ENCODE results near the gene SLC5A9.
"Not testable (repeated sequence)": the region's sequence is repeated elsewhere in the genome, so short reads cannot be mapped to it uniquely, and the experiment has no call there.

Gene SLC5A9

DNA sequence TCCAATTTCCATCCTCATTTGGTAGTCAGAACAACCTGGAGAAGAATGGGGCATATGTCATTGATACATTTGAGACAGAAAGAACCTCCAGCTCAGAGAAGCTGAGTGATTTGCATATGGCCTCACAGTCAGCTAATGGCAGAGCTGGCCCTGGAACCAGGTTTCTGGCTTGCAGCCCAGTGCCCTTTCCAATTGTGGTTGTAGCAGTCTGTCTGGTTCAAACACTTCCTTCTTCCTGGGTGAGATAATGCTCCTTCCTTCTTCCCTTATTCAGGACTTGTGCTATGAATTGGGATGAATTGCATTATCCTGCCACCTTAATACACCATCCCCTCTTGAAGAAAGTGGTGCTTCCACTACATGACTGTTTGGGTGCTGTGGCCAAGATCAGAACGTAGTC is 24.2 kb downstream of the SLC5A9 start:
- peak; percentile 6 for DNase-seq

DNA sequence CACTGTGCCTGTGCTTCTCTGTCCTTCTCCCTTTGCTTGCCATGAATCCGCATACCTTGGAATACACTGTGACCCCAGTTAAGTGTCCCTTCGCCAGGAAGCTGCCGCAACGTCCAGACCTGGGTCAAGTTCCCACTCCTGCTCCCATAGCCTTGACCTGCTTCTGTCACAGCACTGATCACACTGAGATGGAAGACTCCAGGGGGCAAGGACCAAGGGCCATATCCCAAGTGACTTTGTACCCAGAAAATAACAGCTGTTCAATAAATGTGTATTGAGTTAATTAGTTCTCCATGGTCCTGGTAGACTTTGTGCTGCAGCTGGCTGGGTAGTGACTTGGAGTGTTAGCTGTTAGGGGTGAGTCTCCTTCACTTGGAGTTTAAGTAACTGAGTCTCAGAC is 25.8 kb downstream of the SLC5A9 start:
- DNase-seq = no peak

DNA sequence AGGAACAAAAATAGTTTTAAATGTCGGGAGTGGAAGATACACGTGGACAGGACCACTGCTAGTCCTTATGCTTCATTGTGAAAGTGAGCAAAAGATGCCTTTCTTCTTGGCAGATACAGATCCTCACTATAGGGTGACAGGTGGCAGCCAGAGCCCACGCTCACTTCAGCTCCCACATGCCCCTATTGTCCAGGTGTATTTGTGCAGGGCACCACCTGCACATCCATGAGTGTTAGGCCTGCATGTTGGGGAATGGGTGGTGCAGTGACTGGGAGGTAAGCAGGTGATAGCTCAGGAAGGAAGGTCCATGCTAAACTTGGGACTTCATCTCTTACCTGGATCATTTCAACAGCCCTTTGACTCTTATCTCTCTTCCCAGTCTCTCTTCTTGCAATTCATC is 27.4 kb downstream of the SLC5A9 start:
- DNase-seq = peak; percentile 12

GRCh38 chr1:48250572-48250971 is 28.1 kb downstream of the SLC5A9 start:
- no peak for DNase-seq

GRCh38 chr1:48251323-48251722 is 28.8 kb downstream of the SLC5A9 start:
- no peak for DNase-seq

GRCh38 chr1:48251821-48252220 is 29.3 kb downstream of the SLC5A9 start:
- no peak for DNase-seq

DNA sequence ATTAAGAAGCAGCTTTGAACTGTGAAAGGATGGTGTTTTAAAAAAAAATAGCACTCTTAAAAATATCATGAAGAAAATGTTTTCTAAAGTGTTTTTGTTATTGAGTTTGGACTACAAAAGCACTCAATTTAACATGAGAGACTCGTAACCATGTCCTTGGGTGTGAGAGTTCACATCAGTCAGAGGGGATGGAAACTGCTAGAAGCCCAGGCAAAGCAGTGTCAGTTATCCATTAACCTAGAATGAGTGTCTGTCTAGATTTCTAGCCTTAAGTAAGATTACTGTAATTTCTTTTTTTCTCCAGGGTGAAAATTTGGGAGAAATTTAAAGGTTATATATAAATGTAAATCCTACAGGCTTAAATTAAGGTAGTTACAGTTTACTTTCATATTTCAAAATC is 31.7 kb downstream of the SLC5A9 start:
- no peak for DNase-seq

- no peak for DNase-seq
These were observed 35.6 kb downstream of the SLC5A9 start for GRCh38 chr1:48258106-48258505.

DNA sequence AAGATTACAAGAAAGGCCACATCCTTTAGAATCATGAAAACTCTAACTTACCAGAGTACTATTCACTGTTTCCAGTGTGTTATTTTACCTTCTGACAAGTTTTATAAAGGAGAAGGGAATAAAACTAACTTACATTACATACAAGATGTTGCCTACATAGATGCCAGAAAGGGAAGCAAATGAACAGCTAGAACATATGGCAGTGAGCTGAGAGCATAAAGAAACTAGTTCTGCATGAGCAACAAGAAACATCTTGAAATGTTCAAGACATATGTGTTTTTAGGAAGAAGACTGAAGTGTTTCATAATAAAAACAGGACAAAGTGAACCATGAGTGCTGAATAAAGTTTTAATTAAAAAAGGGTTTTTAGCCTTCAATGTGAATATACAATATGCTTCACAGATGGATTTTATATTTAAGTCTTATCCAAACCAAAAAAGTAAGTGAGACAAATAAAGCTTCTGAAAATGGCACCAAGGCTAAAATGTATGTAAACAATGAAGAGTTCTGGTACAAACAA is 39.4 kb downstream of the SLC5A9 start:
- no peak for DNase-seq

DNA sequence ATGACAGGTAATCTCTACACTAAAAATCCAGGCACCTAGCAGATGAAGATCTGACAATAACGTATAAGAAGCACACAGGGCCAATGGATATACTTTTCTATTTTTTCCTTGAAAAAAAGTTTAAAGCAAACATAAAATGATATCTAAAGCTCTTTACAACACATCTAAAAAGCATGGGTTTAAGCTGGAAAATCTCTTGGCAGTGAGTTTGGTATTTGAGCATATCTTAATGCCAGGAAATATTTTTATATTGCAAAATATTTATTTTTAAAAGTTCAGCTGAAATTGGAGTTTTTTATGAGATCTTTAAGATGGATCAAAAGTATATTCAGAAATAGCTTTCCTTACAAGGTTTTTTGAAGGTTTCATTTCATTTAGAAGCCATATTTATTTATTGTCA is 40.5 kb downstream of the SLC5A9 start:
- DNase-seq = no peak

DNA sequence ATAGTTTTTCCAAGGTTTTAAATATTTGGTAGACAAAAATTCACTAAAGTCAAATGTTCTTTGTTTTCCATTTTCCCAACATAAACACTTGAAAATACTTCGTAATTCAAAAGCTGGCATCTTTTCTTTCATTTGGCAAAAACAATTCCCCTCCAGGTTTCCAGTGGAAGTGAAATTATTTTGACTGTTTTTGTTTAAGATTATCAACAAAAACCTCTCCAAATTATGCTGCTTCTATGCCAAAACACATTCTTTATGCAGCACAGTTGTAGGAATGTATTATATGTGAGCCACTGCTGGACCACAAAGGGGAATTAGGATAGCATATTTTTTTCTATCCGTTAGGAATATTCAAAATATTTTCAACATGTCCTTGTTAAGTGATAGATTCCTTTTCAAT is 44.1 kb downstream of the SLC5A9 start:
- no peak for DNase-seq

- DNase-seq = not testable (repeated sequence)
These were observed 54.9 kb downstream of the SLC5A9 start for GRCh38 chr1:48277437-48277836.

GRCh38 chr1:48282329-48282728 is 59.8 kb downstream of the SLC5A9 start:
- not testable (repeated sequence) for DNase-seq

DNA sequence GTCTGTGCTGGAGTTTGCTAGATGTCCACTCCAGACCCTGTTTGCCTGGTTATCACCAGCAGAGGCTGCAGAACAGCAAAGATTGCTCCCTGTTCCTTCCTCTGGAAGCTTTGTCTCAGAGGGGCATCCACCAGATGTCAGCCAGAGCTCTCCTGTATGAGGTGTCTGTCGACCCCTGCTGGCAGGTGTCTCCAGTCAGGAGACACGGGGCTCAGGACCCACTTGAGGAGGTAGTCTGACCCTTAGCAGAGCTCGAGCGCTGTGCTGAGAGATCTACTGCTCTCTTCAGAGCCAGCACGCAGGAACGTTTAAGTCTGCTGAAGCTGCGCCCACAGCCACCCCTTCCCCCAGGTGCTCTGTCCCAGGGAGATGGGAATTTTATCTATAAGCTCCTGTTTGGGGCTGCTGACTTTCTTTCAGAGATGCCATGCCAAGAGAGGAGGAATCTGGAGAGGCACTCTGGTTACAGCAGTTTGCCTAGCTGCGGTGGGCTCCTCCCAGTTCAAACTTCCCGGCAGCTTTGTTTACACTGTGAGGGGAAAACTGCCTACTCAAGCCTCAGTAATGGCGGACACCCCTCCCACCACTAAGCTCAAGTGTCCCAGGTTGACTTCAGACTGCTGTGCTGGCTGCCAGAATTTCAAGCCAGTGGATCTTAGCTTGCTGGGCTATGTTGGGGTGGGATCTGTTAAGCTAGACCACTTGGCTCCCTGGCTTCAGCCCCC is 62.3 kb downstream of the SLC5A9 start:
- not testable (repeated sequence) for DNase-seq

- no peak for DNase-seq
These were observed 63.0 kb downstream of the SLC5A9 start for GRCh38 chr1:48285525-48285924.

- no peak for DNase-seq
These were observed 68.9 kb downstream of the SLC5A9 start for GRCh38 chr1:48291421-48291820.

GRCh38 chr1:48292706-48293105 is 70.2 kb downstream of the SLC5A9 start:
- no peak for DNase-seq

DNA sequence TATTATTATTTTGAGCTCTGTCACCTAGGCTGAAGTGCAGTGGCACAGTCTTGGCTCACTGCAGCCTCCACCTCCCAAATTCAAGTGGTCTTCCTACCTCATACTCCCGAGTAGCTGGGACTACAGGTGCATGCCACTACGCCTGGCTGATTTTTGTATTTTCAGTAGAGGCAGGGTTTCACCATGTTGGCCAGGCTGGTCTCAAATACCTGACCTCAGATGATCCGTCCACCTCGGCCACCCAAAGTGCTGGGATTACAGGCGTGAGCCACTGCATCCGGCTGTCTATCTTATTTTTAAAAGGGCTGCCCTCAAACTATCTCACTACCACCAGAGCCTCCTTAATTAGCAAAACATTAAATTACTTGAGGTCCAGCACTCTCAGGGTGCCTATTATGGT is 71.6 kb downstream of the SLC5A9 start:
- DNase-seq = not testable (repeated sequence)

DNA sequence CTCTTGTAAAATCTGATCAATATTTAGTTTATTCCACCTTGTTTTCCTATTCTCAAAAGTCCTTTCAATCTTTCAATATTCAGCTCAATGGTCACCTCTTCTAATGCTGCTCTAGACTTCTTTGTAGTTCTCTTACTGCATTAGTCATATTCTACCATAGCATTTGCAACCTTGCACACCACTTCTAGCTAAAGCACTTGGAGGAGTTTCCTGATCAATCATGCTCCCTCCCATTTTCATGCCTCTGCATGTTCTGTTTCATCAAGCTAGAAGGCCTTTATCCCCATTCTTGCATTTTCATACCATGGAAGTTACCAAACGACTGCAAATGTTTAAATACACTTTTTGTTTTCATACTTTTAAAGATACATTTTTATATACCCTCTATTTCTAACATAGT is 72.1 kb downstream of the SLC5A9 start:
- DNase-seq = no peak
